ENCODE data around the gene BMPER.

Gene BMPER

GRCh38 chr7:33941418-33941817, 36.1 kb downstream of the BMPER start:
- DNase-seq (ENCODE audit: low read depth) = no peak
- TF ChIP-seq CTCF (conservative IDR thresholded peaks at IDR 0.05; ENCODE audit: low read depth, low read length) = no peak
- H3K4me3 ChIP-seq (ENCODE audit: low read length) = no peak overlapping the region

- no peak for DNase-seq (ENCODE audit: low read depth)
- TF ChIP-seq CTCF (conservative IDR thresholded peaks at IDR 0.05; ENCODE audit: low read depth, low read length) = no peak
- no peak overlapping the region for H3K4me3 ChIP-seq (ENCODE audit: low read length)
These were observed 40.9 kb downstream of the BMPER start for GRCh38 chr7:33946094-33946699.

- no peak for DNase-seq (ENCODE audit: low read depth)
- no peak for TF ChIP-seq CTCF (conservative IDR thresholded peaks at IDR 0.05; ENCODE audit: low read depth, low read length)
- no peak overlapping the region for H3K4me3 ChIP-seq (ENCODE audit: low read length)
These were observed 44.8 kb downstream of the BMPER start for GRCh38 chr7:33950047-33950714.

- no peak overlapping the region for H3K4me3 ChIP-seq (ENCODE audit: low read length)
- DNase-seq (ENCODE audit: low read depth) = no peak
- TF ChIP-seq CTCF (conservative IDR thresholded peaks at IDR 0.05; ENCODE audit: low read depth, low read length) = no peak
These were observed 47.5 kb downstream of the BMPER start for GRCh38 chr7:33952824-33953223.

- TF ChIP-seq CTCF (conservative IDR thresholded peaks at IDR 0.05; ENCODE audit: low read depth, low read length) = no peak
- no peak overlapping the region for H3K4me3 ChIP-seq (ENCODE audit: low read length)
- no peak for DNase-seq (ENCODE audit: low read depth)
These were observed 52.8 kb downstream of the BMPER start for GRCh38 chr7:33958104-33958503.

- no peak for DNase-seq (ENCODE audit: low read depth)
- no peak overlapping the region for H3K4me3 ChIP-seq (ENCODE audit: low read length)
- no peak for TF ChIP-seq CTCF (conservative IDR thresholded peaks at IDR 0.05; ENCODE audit: low read depth, low read length)
These were observed 54.3 kb downstream of the BMPER start for GRCh38 chr7:33959676-33960075.

GRCh38 chr7:33961948-33962347, 56.6 kb downstream of the BMPER start:
- TF ChIP-seq CTCF (conservative IDR thresholded peaks at IDR 0.05; ENCODE audit: low read depth, low read length) = no peak
- no peak overlapping the region for H3K4me3 ChIP-seq (ENCODE audit: low read length)
- DNase-seq (ENCODE audit: low read depth) = no peak

Data from retinal pigment epithelial cell (primary cell).